Stimulated activated naive B cell treated with anti-CD40 and anti-IgM and Interleukin-4, amounts not matched to agents 10 μg/mL and 1 μg/mL and 100 μg/mL, for 72 hours (primary cell): ENCODE results near the gene IQSEC1.

Experiments used
- ATAC-seq, 2 donors: fragments of 150-1000 bp; cut with Tn5 transposase; replicated peaks; 2 replicates each; pipeline ENCODE4 v1.10.0; 2021; ENCODE audit warnings: moderate library complexity in 1 of 2
- DNase-seq: peaks from one replicate; pipeline ENCODE4 v3.0.0; 2021
- H3K27ac Mint-ChIP-seq: one replicate; pipeline ENCODE4 v1.8.0; 2022; ENCODE audit warnings: mild to moderate bottlenecking, mixed read lengths
- H3K27me3 Mint-ChIP-seq, 2 donors: one replicate each; pipeline ENCODE4 v1.8.0; 2022; ENCODE audit warnings: mixed read lengths in 2 of 2
- H3K36me3 Mint-ChIP-seq, 2 donors: one replicate each; pipeline ENCODE4 v1.8.0; 2022; ENCODE audit warnings: mixed read lengths in 2 of 2, mild to moderate bottlenecking in 1 of 2
- H3K4me1 Mint-ChIP-seq, 2 donors: one replicate each; pipeline ENCODE4 v1.8.0; 2022; ENCODE audit warnings: mixed read lengths in 2 of 2, mild to moderate bottlenecking in 1 of 2
- H3K4me3 Mint-ChIP-seq, 2 donors: one replicate each; pipeline ENCODE4 v1.8.0; 2022; ENCODE audit warnings: mild to moderate bottlenecking in 2 of 2, mixed read lengths in 2 of 2, moderate library complexity in 1 of 2
- H3K9me3 Mint-ChIP-seq, 2 donors: one replicate each; pipeline ENCODE4 v1.8.0; 2022; ENCODE audit warnings: mixed read lengths in 2 of 2, mild to moderate bottlenecking in 1 of 2

The IQSEC1 gene

DNA sequence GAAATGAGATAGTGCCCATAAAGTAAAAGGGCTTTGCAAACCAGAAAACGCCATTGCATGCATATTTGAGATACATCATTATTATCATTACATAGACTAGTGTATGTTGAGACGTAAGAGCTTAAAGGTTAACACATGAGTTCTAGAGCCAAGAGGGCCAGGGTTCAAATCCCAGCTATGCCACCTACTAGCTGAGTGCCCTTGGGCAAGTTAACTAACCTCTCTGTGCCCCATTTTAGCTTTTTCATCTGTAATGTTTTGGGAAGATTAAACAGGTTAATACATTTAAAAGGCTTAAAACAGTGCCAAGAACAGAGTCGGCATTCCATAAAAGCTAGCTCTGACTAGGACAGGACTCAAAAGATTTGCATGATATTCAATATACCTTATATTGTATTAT lies 22.8 kb downstream of the IQSEC1 start:
- no peak for ATAC-seq

DNA sequence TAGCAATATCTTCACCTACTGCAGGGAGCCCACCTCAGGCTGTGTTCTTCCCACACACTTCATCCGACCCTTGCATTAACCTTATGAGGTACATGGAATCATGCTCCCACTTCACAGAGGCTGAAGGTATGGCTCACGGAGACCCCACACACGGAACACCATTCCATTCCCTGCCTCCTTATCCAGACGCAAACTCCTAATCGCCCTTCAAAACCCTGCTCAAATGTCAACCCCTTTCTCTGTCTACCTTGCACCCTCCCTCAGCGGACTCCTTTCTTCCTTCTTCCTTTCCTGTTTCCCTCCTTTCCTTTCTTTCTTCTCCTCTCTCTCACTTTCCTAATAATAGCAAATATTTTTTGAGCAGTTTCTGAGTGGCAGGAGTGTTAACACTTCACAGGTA lies 23.8 kb downstream of the IQSEC1 start:
- H3K4me1 Mint-ChIP-seq = peaks cover 68 to 90% of the 10 kb centered on the region in 2 donors
- H3K27ac Mint-ChIP-seq = peak overlapping the region; percentile 85
- no peak for ATAC-seq
- no peak for DNase-seq
- H3K36me3 Mint-ChIP-seq = peaks cover 4 to 12% of the 10 kb centered on the region in 2 donors
- H3K27me3 Mint-ChIP-seq = no peaks in the 10 kb centered on the region
- H3K4me3 Mint-ChIP-seq = no peak overlapping the region
- no peaks in the 10 kb centered on the region for H3K9me3 Mint-ChIP-seq

More for the DNA sequence above, 22.8 kb downstream of the IQSEC1 start:
- peaks cover 4 to 12% of the 10 kb centered on the region in 2 donors for H3K36me3 Mint-ChIP-seq
- no peak overlapping the region for H3K27ac Mint-ChIP-seq
- peaks cover 64 to 83% of the 10 kb centered on the region in 2 donors for H3K4me1 Mint-ChIP-seq
- no peaks in the 10 kb centered on the region for H3K27me3 Mint-ChIP-seq
- no peak for DNase-seq
- H3K9me3 Mint-ChIP-seq = no peaks in the 10 kb centered on the region
- no peak overlapping the region for H3K4me3 Mint-ChIP-seq

DNA sequence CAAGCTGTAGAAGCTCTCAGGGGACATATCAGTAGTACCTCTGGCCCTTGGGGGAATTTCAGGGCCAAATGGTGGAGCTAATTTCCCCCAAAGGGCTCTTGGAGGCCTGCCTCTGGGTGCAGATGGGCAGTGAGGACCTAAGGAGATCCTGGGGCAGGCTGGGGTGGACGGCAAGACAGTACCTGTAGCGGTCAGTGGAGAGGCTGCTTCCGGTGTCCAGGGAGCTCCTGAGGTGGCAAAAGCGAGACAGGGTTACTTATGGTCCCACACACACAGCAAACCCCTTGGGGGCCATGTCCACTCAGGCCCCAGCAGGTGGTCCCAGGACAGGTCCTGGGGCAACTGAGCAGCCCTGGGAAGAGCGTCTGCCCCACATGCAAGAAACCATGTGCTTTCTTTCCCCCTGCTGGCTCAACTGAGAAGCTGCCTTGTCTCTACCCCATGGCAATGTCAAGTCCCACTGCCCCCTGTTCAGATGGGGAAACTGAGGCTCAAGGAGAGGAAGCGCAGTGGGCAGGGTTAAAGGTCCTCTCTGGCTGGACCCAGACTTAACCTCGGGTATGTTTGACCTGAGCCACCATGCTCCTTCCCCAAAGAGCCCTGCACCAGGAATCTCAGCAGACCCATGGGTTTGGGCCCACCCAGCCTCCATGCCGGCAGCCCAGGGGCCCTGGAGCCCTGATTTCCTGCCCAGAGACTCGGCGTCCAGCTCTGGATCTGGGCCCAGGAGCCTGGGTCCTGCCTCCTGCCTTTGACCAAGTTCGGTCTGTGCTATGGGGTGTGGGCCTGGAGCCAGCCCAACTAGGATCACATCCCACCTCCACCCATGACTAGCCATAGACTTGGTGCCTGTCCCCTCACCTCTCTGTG lies 25.7 kb downstream of the IQSEC1 start:
- Mint-ChIP-seq H3K27ac (peak overlapping the region; percentile 91), H3K36me3 (peaks cover 4 to 9% of the 10 kb centered on the region in 2 donors), H3K27me3 (no peaks in the 10 kb centered on the region), H3K4me1 (peaks cover 72 to 74% of the 10 kb centered on the region in 2 donors), H3K9me3 (no peaks in the 10 kb centered on the region), H3K4me3 (peak overlapping the region; percentile 63 to 75)
- DNase-seq (no peak), ATAC-seq (no peak)

DNA sequence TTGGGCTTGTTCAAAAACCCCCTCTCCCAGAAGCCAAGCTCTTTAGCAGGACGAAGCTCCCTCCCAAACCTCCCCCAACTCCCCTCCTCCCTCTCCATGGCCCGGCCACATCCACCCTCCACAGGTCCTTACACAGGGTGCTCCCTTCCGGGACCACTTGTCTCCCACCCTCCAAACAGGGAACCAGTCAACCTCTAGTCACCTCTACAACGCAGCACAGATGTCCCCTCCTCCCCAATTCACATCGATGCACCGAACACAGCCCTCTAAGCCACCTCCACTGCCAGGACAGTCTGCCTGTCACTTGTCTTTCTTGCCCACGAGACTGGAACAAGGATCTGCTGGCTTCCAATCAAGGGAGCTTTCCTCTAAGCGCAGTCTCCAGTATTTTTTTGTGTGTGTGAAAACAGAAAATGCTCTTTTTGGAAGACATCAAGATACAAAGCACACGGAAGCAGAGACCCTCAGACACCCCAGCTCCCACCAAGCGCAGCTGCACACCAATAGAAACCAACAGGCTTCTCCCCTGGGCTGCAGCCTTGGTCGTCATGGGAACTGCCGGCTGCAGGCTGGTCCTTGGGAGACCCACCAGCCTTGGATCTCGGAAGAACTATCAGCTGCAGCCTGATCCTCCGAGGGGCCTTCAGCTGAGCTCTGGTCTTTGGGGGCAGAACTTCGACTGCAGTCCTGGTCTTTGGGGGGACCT lies 26.5 kb downstream of the IQSEC1 start:
- Mint-ChIP-seq H3K4me1 (peaks cover 67 to 68% of the 10 kb centered on the region in 2 donors), H3K36me3 (peaks cover 4 to 5% of the 10 kb centered on the region in 2 donors), H3K4me3 (peak overlapping the region; percentile 63 to 75), H3K9me3 (no peaks in the 10 kb centered on the region), H3K27ac (peak overlapping the region; percentile 91), H3K27me3 (no peaks in the 10 kb centered on the region)
- DNase-seq = no peak
- ATAC-seq = peak; percentile 53 to 57

DNA sequence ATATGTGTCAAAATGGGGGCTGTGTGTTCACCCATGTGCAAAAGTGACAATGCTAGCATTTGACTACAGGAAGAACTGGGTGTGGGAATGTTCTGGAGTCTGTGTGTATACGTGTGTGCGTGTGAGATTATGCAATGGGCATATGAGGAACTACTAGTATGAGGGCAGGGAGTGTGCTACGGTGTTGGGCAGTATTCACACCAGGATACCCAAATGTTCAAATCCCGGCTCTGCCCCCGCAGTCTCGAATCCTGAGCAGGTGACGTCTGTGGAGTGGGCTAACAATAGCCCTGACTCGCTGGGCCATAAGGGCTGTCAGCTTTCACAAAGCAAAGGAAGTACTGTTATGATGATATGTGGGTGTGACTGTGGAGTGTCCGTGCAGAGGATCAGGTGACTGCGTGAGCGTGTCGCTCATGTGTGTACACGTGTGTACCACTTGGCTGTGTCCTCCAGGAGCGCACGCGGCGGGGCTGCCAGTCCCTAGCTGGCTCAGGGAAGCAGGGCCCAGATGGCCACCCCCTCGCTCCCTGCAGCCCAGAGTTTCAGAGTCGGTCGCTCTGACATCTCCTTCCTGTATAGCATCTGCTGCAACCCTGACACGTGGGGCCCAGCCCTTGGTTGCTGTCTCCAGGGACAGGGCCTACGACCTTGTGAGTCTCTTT lies 27.2 kb downstream of the IQSEC1 start:
- Mint-ChIP-seq H3K4me1 (peaks cover 67 to 69% of the 10 kb centered on the region in 2 donors), H3K4me3 (peak overlapping the region; percentile 63 to 75), H3K27ac (peak overlapping the region; percentile 91), H3K9me3 (no peaks in the 10 kb centered on the region), H3K36me3 (peaks cover 5 to 10% of the 10 kb centered on the region in 2 donors), H3K27me3 (no peaks in the 10 kb centered on the region)
- DNase-seq (peak; percentile 76), ATAC-seq (peak; percentile 85 to 87)

DNA sequence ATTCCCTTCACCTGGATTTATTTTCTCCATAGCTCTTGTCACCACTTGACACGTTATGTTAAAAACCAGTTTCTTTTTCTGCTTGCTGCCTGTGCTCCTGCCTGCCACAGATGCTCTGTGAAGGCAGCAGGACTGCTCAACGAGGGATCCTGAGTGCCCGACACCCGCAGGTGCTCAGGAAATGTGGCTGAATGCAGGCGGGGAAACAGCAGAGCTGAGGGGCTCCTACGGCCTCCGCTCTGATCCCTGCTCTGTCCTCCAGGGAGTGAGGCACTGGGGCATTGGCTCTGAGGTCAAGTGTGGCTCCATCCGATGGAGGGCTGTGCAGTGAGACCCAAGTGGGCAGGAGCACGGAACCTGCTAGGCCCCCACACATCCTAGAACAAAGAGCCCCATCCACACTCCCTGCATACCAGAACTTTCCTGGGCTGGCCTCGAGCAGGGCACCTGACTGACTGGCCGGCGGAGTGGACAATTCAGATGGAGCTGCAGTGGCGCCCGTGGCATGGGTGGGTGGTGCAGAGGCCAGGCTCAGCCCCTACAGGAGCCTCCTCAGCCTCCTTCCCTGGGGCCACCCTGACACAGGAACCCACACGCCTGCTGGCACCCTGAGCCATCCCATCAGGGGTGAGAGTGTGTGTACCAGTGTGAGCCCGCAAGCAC lies 27.9 kb downstream of the IQSEC1 start:
- Mint-ChIP-seq H3K27ac (peak overlapping the region; percentile 91), H3K9me3 (no peaks in the 10 kb centered on the region), H3K4me3 (peak overlapping the region; percentile 9 to 75), H3K36me3 (peaks cover 5 to 10% of the 10 kb centered on the region in 2 donors), H3K27me3 (no peaks in the 10 kb centered on the region), H3K4me1 (peaks cover 70 to 73% of the 10 kb centered on the region in 2 donors)
- DNase-seq = no peak
- ATAC-seq = no peak

DNA sequence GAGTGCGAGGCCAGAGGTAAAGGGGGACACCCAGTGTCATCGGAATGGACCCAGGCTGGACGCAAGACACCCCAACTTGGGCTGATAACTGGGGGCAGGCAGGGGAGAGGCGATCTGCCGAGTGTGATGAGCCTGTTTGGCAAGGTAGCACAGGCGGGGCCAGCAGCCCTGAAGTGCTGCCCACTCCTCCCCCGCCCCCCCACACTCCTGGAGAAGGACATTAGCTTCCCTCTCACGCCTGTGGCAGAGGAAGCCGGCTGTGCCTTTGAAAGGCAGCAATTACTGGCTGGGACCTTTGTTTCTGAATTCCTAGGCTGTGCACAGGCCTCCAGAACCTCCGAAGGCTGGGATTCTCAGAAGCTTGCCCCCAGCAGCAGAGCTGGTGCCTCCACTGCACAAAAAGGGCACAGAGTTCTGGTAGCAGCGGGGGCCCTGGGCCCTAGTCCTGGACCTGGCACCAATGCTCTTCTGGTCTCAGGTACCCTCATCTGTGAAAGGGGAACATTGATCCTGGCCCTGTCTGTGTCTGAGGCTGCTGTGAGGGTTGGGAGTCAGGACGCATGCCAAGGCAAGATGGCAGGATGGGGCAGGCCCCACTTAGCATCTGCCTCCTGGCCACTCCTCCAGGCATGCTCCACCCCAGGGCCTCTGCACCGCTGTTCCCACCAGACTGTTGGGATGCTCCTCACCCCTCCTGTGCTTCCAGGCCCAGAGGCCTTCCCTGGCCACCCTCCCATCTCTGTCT lies 28.6 kb downstream of the IQSEC1 start:
- peaks cover 5 to 10% of the 10 kb centered on the region in 2 donors for H3K36me3 Mint-ChIP-seq
- no peak for DNase-seq
- no peak for ATAC-seq
- peaks cover 70 to 75% of the 10 kb centered on the region in 2 donors for H3K4me1 Mint-ChIP-seq
- peak overlapping the region; percentile 61 for H3K27ac Mint-ChIP-seq
- no peaks in the 10 kb centered on the region for H3K9me3 Mint-ChIP-seq
- peak overlapping the region in 1 of 2 donors; percentile 9 for H3K4me3 Mint-ChIP-seq
- H3K27me3 Mint-ChIP-seq = no peaks in the 10 kb centered on the region

DNA sequence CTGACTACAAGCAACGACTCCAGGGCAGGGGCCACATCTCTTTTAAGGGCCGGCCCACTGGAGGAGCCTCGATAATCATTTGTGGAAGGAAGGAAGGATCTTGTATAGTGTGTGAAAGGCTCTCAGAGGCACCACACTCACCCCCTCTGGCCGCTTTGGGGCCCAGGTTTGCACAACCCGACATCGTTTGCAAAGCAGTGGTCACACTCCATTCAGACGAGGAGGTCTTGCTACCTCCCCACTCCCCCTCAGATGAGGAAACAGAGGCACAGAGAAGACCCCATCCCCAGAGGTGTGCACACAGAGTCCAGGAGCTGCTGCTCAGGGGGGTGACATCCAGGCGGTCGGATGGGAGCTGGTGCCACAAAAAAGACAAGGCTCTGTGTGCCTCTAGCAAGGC lies 29.6 kb downstream of the IQSEC1 start:
- no peaks in the 10 kb centered on the region for H3K27me3 Mint-ChIP-seq
- H3K36me3 Mint-ChIP-seq = peaks cover 0 to 7% of the 10 kb centered on the region in 2 donors
- DNase-seq (no peak), ATAC-seq (no peak)
- no peaks in the 10 kb centered on the region for H3K9me3 Mint-ChIP-seq
- H3K4me3 Mint-ChIP-seq = no peak overlapping the region
- H3K27ac Mint-ChIP-seq = no peak overlapping the region
- H3K4me1 Mint-ChIP-seq = peaks cover 66 to 70% of the 10 kb centered on the region in 2 donors

DNA sequence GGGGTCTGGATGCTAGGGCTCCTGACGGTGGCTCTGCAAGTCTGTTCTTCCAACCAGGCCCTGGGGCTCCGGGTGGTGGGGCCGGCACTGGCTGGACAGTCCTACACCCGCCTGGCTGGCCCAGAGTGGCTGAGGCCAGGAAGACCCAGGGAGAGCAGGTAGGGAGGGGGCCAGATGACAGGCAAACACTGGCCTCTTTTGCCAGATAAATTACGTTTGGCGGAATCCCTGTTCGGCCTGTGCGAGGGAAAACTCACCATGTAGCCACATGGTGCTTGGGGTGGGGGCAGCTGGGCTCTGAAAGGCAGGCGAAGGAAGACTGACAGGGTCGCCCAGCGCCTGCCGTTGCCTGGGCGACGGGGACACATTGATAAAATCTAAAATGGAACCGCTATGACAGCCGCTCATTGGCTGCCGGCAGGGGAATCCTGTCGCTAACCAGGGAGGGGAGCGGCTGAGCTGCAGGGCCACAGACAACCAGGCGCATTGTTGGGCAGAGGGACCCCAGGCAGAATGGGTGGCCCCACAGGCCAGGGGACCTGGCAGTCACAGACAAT lies 30.4 kb downstream of the IQSEC1 start:
- no peaks in the 10 kb centered on the region for H3K9me3 Mint-ChIP-seq
- peaks cover 58 to 61% of the 10 kb centered on the region in 2 donors for H3K4me1 Mint-ChIP-seq

DNA sequence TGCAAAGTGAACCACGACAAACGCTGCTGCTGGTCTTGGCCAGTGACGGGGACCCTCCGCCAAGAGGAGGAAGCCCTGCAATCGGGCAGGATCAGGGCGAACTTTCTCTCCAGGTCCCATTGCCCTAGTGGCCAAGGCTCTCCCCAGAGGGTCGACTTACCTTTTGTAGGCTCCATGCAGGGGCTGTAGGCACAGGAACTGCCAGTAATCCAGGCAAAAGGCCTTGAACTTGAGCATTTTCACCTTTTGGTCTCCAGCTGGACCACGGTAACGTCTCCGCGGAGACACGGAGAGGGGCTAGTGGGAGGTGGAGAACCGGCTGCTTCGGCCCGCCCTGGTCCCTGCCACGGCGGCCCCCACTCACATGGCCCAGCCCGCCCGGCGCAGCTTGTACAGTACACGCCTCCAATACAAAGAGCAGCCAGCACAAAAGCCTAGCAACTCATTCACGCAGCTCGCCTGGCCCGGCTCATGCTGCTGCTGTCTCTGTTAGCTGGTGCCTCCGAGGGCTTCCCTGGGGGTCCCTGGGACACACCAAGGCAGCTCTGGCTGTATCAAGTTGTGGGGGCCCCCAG lies 31.0 kb downstream of the IQSEC1 start:
- ATAC-seq (no peak), DNase-seq (no peak)
- Mint-ChIP-seq H3K4me3 (no peak overlapping the region), H3K4me1 (peaks cover 53 to 55% of the 10 kb centered on the region in 2 donors), H3K9me3 (no peaks in the 10 kb centered on the region), H3K27ac (no peak overlapping the region), H3K36me3 (peaks cover 0 to 6% of the 10 kb centered on the region in 2 donors), H3K27me3 (no peaks in the 10 kb centered on the region)

More for the DNA sequence above, 30.4 kb downstream of the IQSEC1 start:
- no peak for ATAC-seq
- Mint-ChIP-seq H3K4me3 (no peak overlapping the region), H3K36me3 (peaks cover 0 to 6% of the 10 kb centered on the region in 2 donors), H3K27ac (no peak overlapping the region), H3K27me3 (no peaks in the 10 kb centered on the region)
- no peak for DNase-seq

DNA sequence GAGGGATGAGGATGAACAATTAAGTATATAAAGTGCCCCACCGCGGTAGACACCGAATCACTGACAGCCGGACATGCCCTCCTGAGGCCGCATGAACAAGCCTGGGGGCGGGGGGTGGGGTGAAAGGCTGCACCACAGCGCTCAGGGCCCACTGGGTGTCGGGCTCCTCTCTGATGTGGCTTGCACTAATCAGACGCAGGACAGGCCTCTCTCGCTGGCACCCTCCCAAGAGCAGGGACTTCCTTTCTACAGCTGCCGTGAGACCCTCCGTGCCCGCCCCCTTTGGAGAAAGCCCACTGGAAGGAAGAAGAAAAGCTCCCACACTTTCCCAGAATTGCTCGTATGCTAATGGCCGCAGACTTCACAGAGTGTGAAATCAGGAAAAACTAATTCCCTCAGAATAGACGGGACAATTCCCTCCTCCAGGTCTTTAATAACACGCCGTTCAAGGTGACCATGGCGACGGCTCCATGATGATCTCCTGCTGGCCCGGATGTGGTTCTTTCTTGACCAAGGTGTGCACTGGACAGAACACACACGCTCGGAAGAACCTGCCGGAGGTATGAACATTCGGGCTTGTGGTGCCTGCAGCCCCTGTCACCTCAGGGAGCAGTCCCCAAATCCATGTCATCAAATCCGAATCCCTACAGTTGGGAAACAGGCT lies 32.0 kb downstream of the IQSEC1 start:
- Mint-ChIP-seq H3K4me3 (peak overlapping the region in 1 of 2 donors; percentile 13), H3K4me1 (peaks cover 44 to 46% of the 10 kb centered on the region in 2 donors), H3K27me3 (no peaks in the 10 kb centered on the region), H3K27ac (peak overlapping the region; percentile 75), H3K9me3 (no peaks in the 10 kb centered on the region), H3K36me3 (peaks cover 0 to 6% of the 10 kb centered on the region in 2 donors)
- DNase-seq = no peak
- ATAC-seq = no peak

DNA sequence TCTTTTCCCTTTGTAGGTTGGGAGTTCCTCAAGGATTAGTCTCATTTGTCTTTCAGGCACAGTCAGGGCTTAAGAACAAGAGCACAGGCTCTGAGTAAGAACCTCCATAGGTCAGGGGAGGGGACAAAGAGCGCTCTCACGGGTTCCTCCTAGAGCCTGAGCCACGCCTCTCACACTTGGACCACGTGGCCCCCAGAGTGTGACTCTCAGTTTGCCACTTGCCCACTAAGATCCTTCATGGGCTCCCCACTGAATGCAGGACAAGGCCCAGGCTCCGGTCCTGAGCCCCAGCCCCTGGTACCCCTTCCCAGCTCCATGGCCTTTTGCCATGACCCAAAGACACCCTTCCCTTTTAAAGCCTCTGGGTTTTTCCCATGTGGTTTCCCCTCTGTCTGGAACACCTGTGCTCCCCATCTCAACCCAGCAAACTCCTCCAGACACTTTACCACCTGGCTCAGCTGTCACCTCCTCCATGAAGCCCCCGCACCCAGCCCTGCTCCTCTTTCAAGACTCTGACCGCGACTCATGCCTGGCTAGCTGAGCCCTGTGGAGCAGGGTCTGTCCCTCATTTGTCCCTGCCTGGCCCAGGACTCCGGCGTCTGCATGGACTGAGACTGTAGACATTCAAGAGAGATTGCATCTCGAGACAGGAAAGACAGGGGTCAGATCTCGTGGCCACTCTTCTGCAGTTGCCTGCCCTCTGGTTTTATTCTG lies 32.7 kb downstream of the IQSEC1 start:
- Mint-ChIP-seq H3K27me3 (no peaks in the 10 kb centered on the region), H3K4me1 (peaks cover 41 to 43% of the 10 kb centered on the region in 2 donors), H3K4me3 (peak overlapping the region; percentile 15 to 28), H3K27ac (peak overlapping the region; percentile 65), H3K9me3 (no peaks in the 10 kb centered on the region), H3K36me3 (peaks cover 5 to 11% of the 10 kb centered on the region in 2 donors)
- DNase-seq (peak; percentile 58), ATAC-seq (peak; percentile 99)
